Right lung (tissue), 5 donors: ENCODE results near the gene CAVIN1. TPM values are rescaled to one million over a fixed set of nuclear protein-coding genes. Genes with fewer than 3 reads are reported as not detected.
A peak's percentile ranks its signal among the peaks of the same experiment; 100 is the strongest.
"Not testable (repeated sequence)": the region's sequence is repeated elsewhere in the genome, so short reads cannot be mapped to it uniquely, and the experiment has no call there.

ENCODE experiments used
- DNase-seq, 2 donors: peaks; one replicate each; pipeline ENCODE4 v3.0.0-alpha.2; 2013
- polyA plus RNA-seq, 5 donors: library from polyadenylated mRNA; unstranded; fragments of 120-200 nt; gene quantifications; one replicate each; pipeline versions ENCODE4 v1.2.1 to v1.2.3, GENCODE V29; 2013; ENCODE audit warnings: inconsistent platforms in 1 of 5, low replicate concordance in 1 of 5; ENCODE audit not compliant: insufficient read length in 5 of 5, insufficient read depth in 1 of 5

The CAVIN1 gene
- polyA plus RNA-seq, 5 donors, result 156 to 234 (median 168) TPM

- peak; percentile 76 to 82 for DNase-seq
Observed at GRCh38 chr17:42386777-42387657, 36.0 kb downstream of the CAVIN1 start.

- no peak for DNase-seq
Observed at GRCh38 chr17:42381898-42382297, 41.2 kb downstream of the CAVIN1 start.

GRCh38 chr17:42380935-42381334 lies 42.1 kb downstream of the CAVIN1 start:
- DNase-seq, result no peak

- peak in 1 of 2 donors; percentile 31 for DNase-seq
Observed at GRCh38 chr17:42378959-42379594, 44.0 kb downstream of the CAVIN1 start.

- no peak for DNase-seq
Observed at GRCh38 chr17:42378359-42378958, 44.6 kb downstream of the CAVIN1 start.

GRCh38 chr17:42373896-42374295 lies 49.2 kb downstream of the CAVIN1 start:
- no peak for DNase-seq

GRCh38 chr17:42372142-42372541 lies 50.9 kb downstream of the CAVIN1 start:
- DNase-seq, result no peak

GRCh38 chr17:42368797-42369561 lies 54.1 kb downstream of the CAVIN1 start:
- not testable (repeated sequence) for DNase-seq

GRCh38 chr17:42368310-42368709 lies 54.7 kb downstream of the CAVIN1 start:
- DNase-seq, result not testable (repeated sequence)

- DNase-seq, result not testable (repeated sequence)
Observed at GRCh38 chr17:42366176-42367023, 56.7 kb downstream of the CAVIN1 start.

- DNase-seq, result no peak
Observed at GRCh38 chr17:42365136-42365535, 57.9 kb downstream of the CAVIN1 start.

- DNase-seq, result no peak
Observed at GRCh38 chr17:42363767-42364585, 59.1 kb downstream of the CAVIN1 start.

- DNase-seq, result no peak
Observed at GRCh38 chr17:42363231-42363630, 59.8 kb downstream of the CAVIN1 start.

- no peak for DNase-seq
Observed at GRCh38 chr17:42362245-42362961, 60.7 kb downstream of the CAVIN1 start.

GRCh38 chr17:42361781-42362186 lies 61.3 kb downstream of the CAVIN1 start:
- no peak for DNase-seq

GRCh38 chr17:42360388-42360787 lies 62.7 kb downstream of the CAVIN1 start:
- DNase-seq, result not testable (repeated sequence)

GRCh38 chr17:42359133-42359532 lies 63.9 kb downstream of the CAVIN1 start:
- DNase-seq, result no peak

- DNase-seq, result no peak
Observed at GRCh38 chr17:42358434-42358833, 64.6 kb downstream of the CAVIN1 start.
